Muscle of leg (tissue), 11 donors: ENCODE results near the gene POP4. TPM values are rescaled to one million over a fixed set of nuclear protein-coding genes. Genes with fewer than 3 reads are reported as not detected.
A peak's percentile ranks its signal among the peaks of the same experiment; 100 is the strongest.
"Not testable (repeated sequence)": the region's sequence is repeated elsewhere in the genome, so short reads cannot be mapped to it uniquely, and the experiment has no call there.

Source experiments
- DNase-seq: peaks from one replicate; pipeline ENCODE4 v3.0.0; 2013
- H3K27ac ChIP-seq: one replicate; pipeline ENCODE4 v1.5.1; 2013; ENCODE audit warnings: mild to moderate bottlenecking, low read length, control low read depth
- H3K27me3 ChIP-seq: one replicate; pipeline ENCODE4 v1.6.1; 2013; ENCODE audit warnings: low read length; ENCODE audit not compliant: control insufficient read depth, insufficient read depth
- H3K36me3 ChIP-seq: one replicate; pipeline ENCODE4 v1.6.1; 2013; ENCODE audit warnings: low read length; ENCODE audit not compliant: control insufficient read depth, insufficient read depth
- H3K4me1 ChIP-seq: one replicate; pipeline ENCODE4 v1.6.1; 2013; ENCODE audit warnings: low read length; ENCODE audit not compliant: control insufficient read depth, insufficient read depth
- H3K4me3 ChIP-seq: one replicate; pipeline ENCODE4 v1.5.1; 2013; ENCODE audit warnings: low read length, control low read depth
- H3K9me3 ChIP-seq: replicated peaks from 2 replicates; pipeline ENCODE4 v1.6.1; 2013; ENCODE audit warnings: low read depth, low read length; ENCODE audit not compliant: control insufficient read depth
- WGBS: methylation state at CpG from one replicate; pipeline ENCODE4 v1.1.5; 2013; ENCODE audit warnings: missing lambda C conversion rate; ENCODE audit not compliant: insufficient coverage; 5-methylcytosine and 5-hydroxymethylcytosine counted together
- polyA plus RNA-seq, 8 donors: library from polyadenylated mRNA; unstranded; fragments of 120-200 nt; gene quantifications; one replicate each; pipeline versions ENCODE4 v1.2.1 to v1.2.3, GENCODE V29; 2013; ENCODE audit warnings: inconsistent platforms in 1 of 8, low replicate concordance in 1 of 8; ENCODE audit not compliant: insufficient read length in 8 of 8, insufficient read depth in 1 of 8
- total RNA-seq: library from RNA; stranded (reverse); fragments of 120-200 nt; gene quantifications from one replicate; pipeline ENCODE4 v1.2.4, GENCODE V29; 2013

POP4 gene
- total and polyA plus RNA-seq, 9 donors: 40.1 to 62.7 (median 42.6) TPM

DNA sequence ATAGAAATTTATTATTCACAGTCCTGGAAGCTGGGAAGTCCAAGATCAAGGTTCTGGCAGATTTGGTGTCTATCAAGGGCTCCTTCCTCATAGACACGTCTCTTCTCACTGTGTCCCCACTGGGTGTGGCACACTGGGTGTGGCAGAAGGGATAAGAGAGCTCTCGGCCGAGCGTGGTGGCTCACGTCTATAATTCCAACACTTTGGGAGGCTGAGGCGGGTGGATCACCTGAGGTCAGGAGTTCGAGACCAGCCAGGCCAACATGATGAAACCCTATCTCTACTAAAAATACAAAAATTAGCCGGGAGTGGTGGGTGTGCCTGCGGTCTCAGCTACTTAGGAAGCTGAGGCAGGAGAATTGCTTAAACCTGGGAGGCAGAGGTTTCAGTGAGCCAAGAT is 20.7 kb downstream of the POP4 start:
- DNase-seq, H3K9me3 ChIP-seq, H3K4me3 ChIP-seq, H3K4me1 ChIP-seq, H3K27ac ChIP-seq, H3K27me3 ChIP-seq, H3K36me3 ChIP-seq: not testable (repeated sequence)
- WGBS: no CpG with 5 or more reads among the region's 9 CpGs

DNA sequence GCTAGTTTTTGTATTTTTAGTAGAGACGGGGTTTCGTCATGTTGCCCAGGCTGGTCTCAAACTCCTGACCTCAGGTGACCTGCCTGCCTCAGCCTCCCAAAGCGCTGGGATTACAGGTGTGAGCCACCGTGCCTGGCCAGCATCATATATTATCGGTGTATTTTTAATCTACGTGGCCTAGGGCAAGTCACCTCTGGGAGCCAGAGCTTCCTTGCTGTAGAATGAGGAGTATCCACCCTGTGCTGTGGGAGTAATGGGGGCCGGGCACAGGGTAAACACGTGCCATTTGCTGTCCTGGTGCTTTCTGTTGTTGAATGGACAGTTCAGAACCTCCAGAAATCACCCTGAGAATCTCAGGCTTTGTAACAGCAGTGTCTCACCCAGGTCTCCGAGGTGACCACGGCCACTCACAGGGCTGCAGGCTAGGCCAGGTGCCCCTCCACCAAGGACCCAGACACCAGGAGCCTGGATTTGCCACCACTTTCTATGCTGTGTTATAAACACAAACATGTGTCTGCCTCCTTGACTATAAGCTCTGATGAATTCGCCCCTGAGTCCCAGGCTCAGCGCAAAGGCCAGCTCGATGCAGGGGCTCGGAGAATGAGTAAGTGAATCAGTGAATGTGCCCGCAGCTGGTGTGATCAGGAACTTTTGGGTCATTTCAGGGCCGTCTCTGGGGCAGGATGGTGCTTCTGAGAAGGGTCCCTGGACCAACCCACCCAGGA is 22.7 kb downstream of the POP4 start:
- Histone ChIP-seq H3K27me3 (no peaks in the 10 kb centered on the region), H3K27ac (no peak overlapping the region), H3K4me1 (no peaks in the 10 kb centered on the region), H3K4me3 (no peak overlapping the region), H3K9me3 (no peaks in the 10 kb centered on the region), H3K36me3 (no peaks in the 10 kb centered on the region)
- 88% methylated on average over 12 of the region's 16 CpGs for WGBS
- DNase-seq: no peak

DNA sequence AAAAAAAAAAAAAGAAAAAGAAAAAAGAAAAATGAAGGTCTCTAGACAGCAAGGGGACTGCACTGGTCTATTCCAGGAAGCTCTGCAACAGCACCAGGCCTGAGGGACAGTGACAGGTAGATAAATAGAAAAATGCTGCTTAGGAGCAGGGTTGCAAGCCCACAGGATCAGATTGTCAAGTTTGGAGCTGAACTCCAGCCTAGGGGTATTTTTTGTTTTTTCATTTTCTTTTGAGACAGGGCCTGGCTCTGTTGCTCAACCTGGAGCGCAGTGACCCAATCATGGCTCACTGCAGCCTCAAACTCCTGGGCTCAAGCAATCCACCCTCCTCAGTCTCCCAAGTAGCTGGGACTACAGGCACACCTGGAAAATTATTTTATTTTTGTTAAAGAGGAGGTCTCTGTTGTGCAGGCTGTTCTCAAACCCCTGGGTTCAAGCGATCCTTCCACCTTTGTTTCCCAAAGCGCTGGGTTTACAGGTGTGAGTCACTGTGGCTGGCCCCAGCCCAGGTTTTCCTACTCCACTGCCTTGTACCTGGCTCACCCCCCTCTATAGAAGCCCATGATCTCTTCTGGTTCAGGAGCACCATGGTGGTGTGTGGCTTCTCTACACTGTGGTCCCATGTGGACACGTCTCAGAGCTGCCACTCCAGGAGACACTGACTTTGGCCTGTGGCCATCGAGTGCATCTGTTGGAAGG is 23.9 kb downstream of the POP4 start:
- Histone ChIP-seq H3K27me3 (no peaks in the 10 kb centered on the region), H3K4me1 (no peaks in the 10 kb centered on the region), H3K36me3 (no peaks in the 10 kb centered on the region), H3K4me3 (no peak overlapping the region), H3K9me3 (no peaks in the 10 kb centered on the region), H3K27ac (no peak overlapping the region)
- WGBS: 71% methylated on average over 4 of the region's 5 CpGs
- DNase-seq: no peak

GRCh38 chr19:29630655-29631054 is 24.6 kb downstream of the POP4 start:
- Histone ChIP-seq H3K36me3 (no peaks in the 10 kb centered on the region), H3K4me3 (no peak overlapping the region), H3K27ac (no peak overlapping the region), H3K4me1 (no peaks in the 10 kb centered on the region), H3K9me3 (no peaks in the 10 kb centered on the region), H3K27me3 (no peaks in the 10 kb centered on the region)
- DNase-seq: no peak
- 62% methylated on average over 2 of the region's 2 CpGs for WGBS

GRCh38 chr19:29631450-29631849 is 25.4 kb downstream of the POP4 start:
- 81% methylated on average over 3 of the region's 3 CpGs for WGBS
- no peak overlapping the region for H3K27ac ChIP-seq
- no peak overlapping the region for H3K4me3 ChIP-seq
- H3K27me3 ChIP-seq: no peaks in the 10 kb centered on the region
- no peak for DNase-seq
- no peaks in the 10 kb centered on the region for H3K4me1 ChIP-seq
- no peaks in the 10 kb centered on the region for H3K9me3 ChIP-seq
- H3K36me3 ChIP-seq: no peaks in the 10 kb centered on the region

- no peaks in the 10 kb centered on the region for H3K27me3 ChIP-seq
- H3K36me3 ChIP-seq: no peaks in the 10 kb centered on the region
- WGBS: no CpG with 5 or more reads among the region's 2 CpGs
- no peak for DNase-seq
- no peaks in the 10 kb centered on the region for H3K9me3 ChIP-seq
- no peak overlapping the region for H3K27ac ChIP-seq
- peaks cover 3% of the 10 kb centered on the region for H3K4me1 ChIP-seq
- H3K4me3 ChIP-seq: no peak overlapping the region
Observed at GRCh38 chr19:29634002-29634401, 27.9 kb downstream of the POP4 start.

GRCh38 chr19:29634423-29635130 is 28.5 kb downstream of the POP4 start:
- Histone ChIP-seq H3K9me3 (no peaks in the 10 kb centered on the region), H3K27me3 (no peaks in the 10 kb centered on the region), H3K4me1 (peaks cover 3% of the 10 kb centered on the region), H3K36me3 (no peaks in the 10 kb centered on the region), H3K27ac (no peak overlapping the region), H3K4me3 (no peak overlapping the region)
- WGBS: 68% methylated on average over 3 of the region's 6 CpGs
- DNase-seq: no peak

- no peaks in the 10 kb centered on the region for H3K36me3 ChIP-seq
- 81% methylated on average over 4 of the region's 6 CpGs for WGBS
- DNase-seq: no peak
- H3K27ac ChIP-seq: no peak overlapping the region
- H3K27me3 ChIP-seq: peaks cover 4% of the 10 kb centered on the region
- no peak overlapping the region for H3K4me3 ChIP-seq
- H3K4me1 ChIP-seq: peaks cover 3% of the 10 kb centered on the region
- no peaks in the 10 kb centered on the region for H3K9me3 ChIP-seq
Observed at GRCh38 chr19:29635963-29636362, 29.9 kb downstream of the POP4 start.

DNA sequence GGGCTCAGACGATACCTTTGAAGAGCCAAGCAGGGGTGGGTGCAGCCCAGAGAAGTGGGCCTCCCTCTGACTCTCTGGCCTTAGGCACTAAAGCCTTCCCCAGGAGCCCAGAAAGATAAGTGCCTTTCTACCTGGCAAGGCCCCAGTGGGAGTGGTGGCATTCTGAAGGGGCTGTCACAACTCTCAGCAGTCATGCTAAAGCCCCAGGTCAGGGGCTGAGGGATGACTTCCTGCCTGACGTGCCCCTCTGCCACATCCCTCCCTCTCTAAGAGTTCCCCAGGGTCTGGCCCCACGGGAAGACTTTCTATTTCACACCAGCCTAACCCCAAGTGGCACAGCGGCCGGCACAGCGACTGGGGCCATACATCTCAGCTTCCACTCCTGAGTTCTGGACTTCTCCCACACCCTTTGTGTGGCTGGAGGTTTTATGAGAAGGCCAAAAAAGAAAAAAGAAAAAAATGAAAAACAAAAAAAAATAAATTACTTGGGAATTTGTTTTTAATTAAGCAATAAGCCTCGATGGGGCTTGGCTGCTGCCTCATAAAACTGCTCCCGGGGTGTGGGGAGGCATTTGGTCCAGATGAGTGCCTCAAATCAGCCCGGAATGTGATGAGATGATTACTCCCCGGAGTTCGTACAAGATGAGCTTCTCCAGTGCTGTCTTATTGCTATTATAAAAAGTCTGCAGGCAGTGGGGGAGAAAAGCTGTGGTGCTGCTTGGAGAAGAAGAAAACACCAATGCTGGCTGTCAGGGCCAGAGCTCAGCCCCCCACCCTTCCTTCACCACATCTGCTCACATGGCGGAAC is 30.7 kb downstream of the POP4 start:
- 23% methylated on average over 6 of the region's 12 CpGs for WGBS
- H3K27me3 ChIP-seq: peaks cover 6% of the 10 kb centered on the region
- DNase-seq: peak; percentile 55
- peaks cover 3% of the 10 kb centered on the region for H3K4me1 ChIP-seq
- H3K4me3 ChIP-seq: no peak overlapping the region
- H3K9me3 ChIP-seq: no peaks in the 10 kb centered on the region
- H3K36me3 ChIP-seq: no peaks in the 10 kb centered on the region
- H3K27ac ChIP-seq: no peak overlapping the region

DNA sequence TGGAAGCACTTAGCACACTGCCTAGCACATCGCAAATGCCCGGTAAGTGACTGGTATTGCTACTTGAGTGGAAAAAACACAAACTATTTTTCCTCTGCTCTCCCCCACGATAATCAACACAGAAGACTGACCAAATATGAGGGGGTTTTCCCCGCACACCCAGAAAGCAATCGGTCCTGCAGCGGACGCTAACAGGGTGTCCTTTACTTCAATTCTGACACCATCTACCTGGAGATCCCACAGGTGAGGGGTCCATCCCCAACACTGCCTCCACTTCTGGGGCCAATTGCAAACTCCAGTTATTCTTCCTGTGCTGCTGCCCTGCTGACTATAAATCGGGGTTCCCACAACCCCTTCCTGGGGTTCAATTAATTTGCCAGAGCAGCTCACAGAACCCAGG is 33.0 kb downstream of the POP4 start:
- H3K9me3 ChIP-seq: no peaks in the 10 kb centered on the region
- peaks cover 6% of the 10 kb centered on the region for H3K4me1 ChIP-seq
- no peak overlapping the region for H3K4me3 ChIP-seq
- no peak for DNase-seq
- H3K36me3 ChIP-seq: no peaks in the 10 kb centered on the region
- H3K27me3 ChIP-seq: peaks cover 6% of the 10 kb centered on the region
- no peak overlapping the region for H3K27ac ChIP-seq
- 87% methylated on average over 5 of the region's 8 CpGs for WGBS
